Parathyroid adenoma (tissue), 2 donors: ENCODE results near the gene PLCL2.
A peak's percentile ranks its signal among the peaks of the same experiment; 100 is the strongest.

Experiments
- H2AFZ ChIP-seq: fragments of 300-600 bp; sonication (generic); one replicate; pipeline ENCODE4 v1.7.0; 2017; ENCODE audit warnings: antibody characterized with exemption, mild to moderate bottlenecking
- H3K27ac ChIP-seq: fragments of 300-600 bp; sonication (generic); one replicate; pipeline ENCODE4 v1.7.0; 2017
- H3K27me3 ChIP-seq: fragments of 300-600 bp; sonication (generic); one replicate; pipeline ENCODE4 v1.7.0; 2017; ENCODE audit warnings: low read length; ENCODE audit not compliant: control insufficient read depth, insufficient read depth
- H3K36me3 ChIP-seq: fragments of 300-600 bp; sonication (generic); one replicate; pipeline ENCODE4 v1.7.0; 2017; ENCODE audit warnings: low read length; ENCODE audit not compliant: control insufficient read depth, insufficient read depth
- H3K4me1 ChIP-seq: fragments of 300-600 bp; sonication (generic); one replicate; pipeline ENCODE4 v1.7.0; 2017; ENCODE audit warnings: control low read depth
- H3K4me2 ChIP-seq: fragments of 300-600 bp; sonication (generic); one replicate; pipeline ENCODE4 v1.7.0; 2017; ENCODE audit warnings: low read length
- H3K4me3 ChIP-seq: fragments of 300-600 bp; sonication (generic); one replicate; pipeline ENCODE4 v1.7.0; 2017; ENCODE audit warnings: low read depth, low read length
- H3K79me2 ChIP-seq: fragments of 300-600 bp; sonication (generic); one replicate; pipeline ENCODE4 v1.7.0; 2017; ENCODE audit warnings: control low read depth
- H3K9ac ChIP-seq: fragments of 300-600 bp; sonication (generic); one replicate; pipeline ENCODE4 v1.7.0; 2017; ENCODE audit warnings: mild to moderate bottlenecking
- H3K9me3 ChIP-seq: fragments of 300-600 bp; sonication (generic); one replicate; pipeline ENCODE4 v1.7.0; 2017; ENCODE audit warnings: low read length; ENCODE audit not compliant: control insufficient read depth
- TF ChIP-seq, protein P1 (sequence below): fragments of 300-600 bp; sonication (generic); IDR thresholded peaks from one replicate; pipeline ENCODE4 v1.7.0; 2017; ENCODE audit warnings: antibody characterized with exemption, mild to moderate bottlenecking
- donor health status: primary hyperparathyroidism.

PLCL2 gene

DNA sequence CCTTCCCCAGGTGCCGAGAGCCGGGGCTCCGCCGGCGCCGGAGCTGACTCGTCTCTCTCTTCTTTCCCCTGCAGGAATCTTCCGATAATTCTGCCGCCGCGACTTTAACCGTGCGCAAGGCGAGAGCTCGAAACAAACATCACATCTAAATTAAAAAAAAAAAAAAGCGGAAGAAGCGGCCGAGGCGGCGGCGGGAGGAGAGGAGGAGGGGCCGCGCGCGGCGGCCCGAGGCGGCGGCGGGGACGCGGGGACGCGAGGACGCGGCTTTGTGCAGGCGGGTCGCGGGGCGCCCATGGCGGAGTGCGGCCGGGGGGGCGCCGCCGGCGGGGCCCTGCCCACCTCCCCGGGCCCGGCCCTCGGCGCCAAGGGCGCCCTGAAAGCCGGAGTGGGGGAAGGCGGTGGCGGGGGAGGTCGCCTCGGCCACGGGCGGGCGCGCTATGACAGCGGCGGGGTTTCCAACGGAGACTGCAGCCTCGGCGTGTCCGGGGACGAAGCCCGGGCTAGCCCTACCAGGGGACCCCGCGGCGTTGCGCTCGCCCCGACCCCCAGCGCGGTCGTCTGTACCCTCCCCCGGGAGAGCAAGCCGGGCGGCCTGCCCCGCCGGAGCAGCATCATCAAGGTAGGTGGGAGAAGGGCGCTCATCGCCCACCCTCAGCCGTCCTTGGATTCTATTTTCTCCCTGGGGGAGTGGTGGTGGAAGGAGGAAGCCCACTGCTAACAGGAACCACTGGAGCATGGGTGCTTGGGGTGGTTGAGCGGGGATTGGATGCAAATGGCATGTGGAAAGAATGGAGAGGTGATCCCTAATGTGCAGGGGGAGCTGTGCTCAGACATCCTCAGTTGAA lies at the start of gene PLCL2:
Gene PLCL2, plus strand, starts transcription at position 208 of the 845 bp plus-strand sequence. Its CDS starts 85 bp downstream, at position 293.
- Histone ChIP-seq H3K4me1 (no peaks in the 10 kb centered on the region), H3K27ac (peak within 1 kb of the TSS; percentile 13), H3K79me2 (no peaks in the 10 kb centered on the region), H3K9ac (no peak within 1 kb of the TSS), H2AFZ (peak within 1 kb of the TSS; percentile 96), H3K27me3 (no peaks in the 10 kb centered on the region), H3K4me2 (peak within 1 kb of the TSS; percentile 85), H3K9me3 (no peaks in the 10 kb centered on the region), H3K36me3 (no peaks in the 10 kb centered on the region), H3K4me3 (peak within 1 kb of the TSS; percentile 62)
- TF ChIP-seq, protein P1, sequence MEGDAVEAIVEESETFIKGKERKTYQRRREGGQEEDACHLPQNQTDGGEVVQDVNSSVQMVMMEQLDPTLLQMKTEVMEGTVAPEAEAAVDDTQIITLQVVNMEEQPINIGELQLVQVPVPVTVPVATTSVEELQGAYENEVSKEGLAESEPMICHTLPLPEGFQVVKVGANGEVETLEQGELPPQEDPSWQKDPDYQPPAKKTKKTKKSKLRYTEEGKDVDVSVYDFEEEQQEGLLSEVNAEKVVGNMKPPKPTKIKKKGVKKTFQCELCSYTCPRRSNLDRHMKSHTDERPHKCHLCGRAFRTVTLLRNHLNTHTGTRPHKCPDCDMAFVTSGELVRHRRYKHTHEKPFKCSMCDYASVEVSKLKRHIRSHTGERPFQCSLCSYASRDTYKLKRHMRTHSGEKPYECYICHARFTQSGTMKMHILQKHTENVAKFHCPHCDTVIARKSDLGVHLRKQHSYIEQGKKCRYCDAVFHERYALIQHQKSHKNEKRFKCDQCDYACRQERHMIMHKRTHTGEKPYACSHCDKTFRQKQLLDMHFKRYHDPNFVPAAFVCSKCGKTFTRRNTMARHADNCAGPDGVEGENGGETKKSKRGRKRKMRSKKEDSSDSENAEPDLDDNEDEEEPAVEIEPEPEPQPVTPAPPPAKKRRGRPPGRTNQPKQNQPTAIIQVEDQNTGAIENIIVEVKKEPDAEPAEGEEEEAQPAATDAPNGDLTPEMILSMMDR: no peak

DNA sequence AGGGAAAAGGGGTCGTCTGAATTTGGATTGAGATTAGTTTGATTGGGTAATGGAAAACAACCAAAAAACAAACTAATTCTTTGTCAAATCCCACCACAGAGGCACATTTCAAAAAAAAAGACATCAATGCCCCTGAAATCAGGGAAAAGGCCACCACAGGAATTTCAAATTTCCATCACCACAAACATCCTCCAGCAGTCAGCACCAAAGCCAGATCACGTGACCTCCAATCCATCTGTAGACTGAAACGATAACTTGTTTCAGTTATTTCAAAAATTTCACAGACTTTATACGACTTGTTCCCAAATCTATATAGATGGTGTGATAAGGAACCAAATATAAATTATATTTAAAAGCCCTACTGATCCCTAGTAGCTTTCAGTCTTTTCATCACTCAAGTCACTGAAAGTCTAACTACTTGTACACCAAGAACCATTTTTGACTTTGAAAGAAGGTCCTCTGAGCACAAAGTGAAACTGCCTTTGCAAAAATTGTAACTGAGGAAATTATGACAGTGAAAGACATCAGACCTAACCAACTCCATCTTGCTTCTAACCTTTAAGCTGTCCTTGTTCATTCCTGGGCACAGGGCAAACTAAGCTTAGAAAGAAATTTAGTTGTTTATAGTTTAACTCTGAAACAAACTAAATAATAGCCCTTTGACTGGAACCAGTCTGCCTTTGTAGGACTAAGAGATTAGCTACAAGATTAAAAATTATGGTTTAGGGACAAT lies 48.1 kb upstream of the PLCL2 start:
- H2AFZ ChIP-seq: no peak overlapping the region
- no peaks in the 10 kb centered on the region for H3K79me2 ChIP-seq
- no peaks in the 10 kb centered on the region for H3K36me3 ChIP-seq
- TF ChIP-seq, protein P1: no peak
- no peak overlapping the region for H3K4me2 ChIP-seq
- no peak overlapping the region for H3K4me3 ChIP-seq
- no peaks in the 10 kb centered on the region for H3K27me3 ChIP-seq
- no peaks in the 10 kb centered on the region for H3K4me1 ChIP-seq
- H3K9me3 ChIP-seq: no peaks in the 10 kb centered on the region
- no peak overlapping the region for H3K9ac ChIP-seq
- no peak overlapping the region for H3K27ac ChIP-seq

DNA sequence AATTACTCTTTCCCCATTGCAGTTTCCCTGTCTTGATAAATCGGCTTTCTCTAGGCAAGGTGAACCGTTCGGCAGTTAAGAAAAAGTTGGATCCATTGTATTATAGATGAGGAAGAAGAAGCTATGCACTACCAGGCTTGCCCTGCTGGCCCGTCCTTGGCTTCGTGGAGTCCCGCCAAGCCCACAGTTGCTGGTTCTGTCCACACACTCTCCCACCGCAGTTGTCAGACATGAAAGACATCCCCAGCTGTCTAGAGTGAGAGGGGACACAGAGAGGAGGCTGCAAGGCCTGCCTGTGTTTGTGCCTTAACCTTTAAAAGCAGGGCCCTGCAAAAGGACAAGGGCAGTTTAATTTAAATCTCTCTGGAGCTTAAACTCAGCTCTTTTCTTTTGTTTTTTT lies 47.2 kb upstream of the PLCL2 start:
- Histone ChIP-seq H3K79me2 (no peaks in the 10 kb centered on the region), H3K9ac (no peak overlapping the region), H3K4me2 (no peak overlapping the region), H3K4me1 (no peaks in the 10 kb centered on the region), H2AFZ (no peak overlapping the region), H3K27me3 (no peaks in the 10 kb centered on the region), H3K27ac (no peak overlapping the region), H3K9me3 (no peaks in the 10 kb centered on the region), H3K4me3 (no peak overlapping the region), H3K36me3 (no peaks in the 10 kb centered on the region)
- TF ChIP-seq, protein P1: no peak

DNA sequence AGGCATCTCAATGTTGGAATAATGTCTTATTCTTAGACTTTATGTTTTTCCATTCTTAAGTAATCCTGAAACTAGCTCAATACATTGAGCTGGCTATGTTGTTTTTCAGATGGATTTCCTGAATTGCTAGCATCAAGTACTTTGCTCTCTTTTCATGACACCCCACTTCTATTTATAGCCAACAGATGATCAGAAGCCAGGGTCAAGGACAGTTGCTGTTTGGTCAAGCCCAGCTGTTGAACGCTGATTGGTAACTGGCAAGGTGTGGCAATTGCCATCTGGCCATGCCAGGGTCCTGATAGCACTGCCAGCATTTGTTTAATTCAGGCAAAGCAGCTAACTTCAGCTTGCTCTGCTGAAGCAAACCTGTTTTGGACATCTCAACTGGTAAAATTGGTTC lies 46.2 kb upstream of the PLCL2 start:
- no peak overlapping the region for H3K4me3 ChIP-seq
- H3K36me3 ChIP-seq: no peaks in the 10 kb centered on the region
- H3K9ac ChIP-seq: no peak overlapping the region
- H2AFZ ChIP-seq: no peak overlapping the region
- no peaks in the 10 kb centered on the region for H3K27me3 ChIP-seq
- H3K4me2 ChIP-seq: no peak overlapping the region
- H3K4me1 ChIP-seq: no peaks in the 10 kb centered on the region
- no peaks in the 10 kb centered on the region for H3K79me2 ChIP-seq
- no peaks in the 10 kb centered on the region for H3K9me3 ChIP-seq
- TF ChIP-seq, protein P1: no peak
- no peak overlapping the region for H3K27ac ChIP-seq
